ENCODE data around the gene MDM2.

DNA sequence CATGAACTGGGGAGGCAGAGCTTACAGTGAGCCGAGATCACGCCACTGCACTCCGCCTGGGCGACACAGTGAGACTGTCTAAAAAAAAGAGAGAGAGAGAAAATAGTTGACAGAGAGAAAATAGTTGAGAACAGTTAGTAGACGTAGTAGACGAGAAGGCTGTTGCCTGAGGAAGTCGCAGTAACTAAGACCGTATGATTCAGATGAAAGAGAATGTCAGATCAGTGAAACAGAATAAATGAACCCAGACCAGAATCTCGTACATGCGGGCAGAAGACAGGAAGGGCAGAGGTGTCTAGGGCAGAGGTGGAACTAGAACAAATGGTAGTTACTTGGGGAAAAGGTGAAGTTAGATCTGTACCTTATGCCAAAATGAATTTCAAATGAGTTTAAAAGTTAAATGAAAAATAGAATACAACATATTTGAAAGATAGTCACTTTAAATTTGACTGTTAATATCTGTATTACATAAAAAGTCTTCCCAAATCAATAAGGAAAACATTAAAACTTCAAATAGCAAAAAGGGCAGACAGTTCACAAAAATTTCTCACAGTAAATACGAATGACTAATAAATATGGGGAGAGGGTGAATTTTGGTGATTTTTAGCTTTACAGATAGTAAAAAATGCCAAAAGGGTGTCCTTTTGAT is 17.7 kb downstream of the MDM2 start:
- TF ChIP-seq, protein P1, sequence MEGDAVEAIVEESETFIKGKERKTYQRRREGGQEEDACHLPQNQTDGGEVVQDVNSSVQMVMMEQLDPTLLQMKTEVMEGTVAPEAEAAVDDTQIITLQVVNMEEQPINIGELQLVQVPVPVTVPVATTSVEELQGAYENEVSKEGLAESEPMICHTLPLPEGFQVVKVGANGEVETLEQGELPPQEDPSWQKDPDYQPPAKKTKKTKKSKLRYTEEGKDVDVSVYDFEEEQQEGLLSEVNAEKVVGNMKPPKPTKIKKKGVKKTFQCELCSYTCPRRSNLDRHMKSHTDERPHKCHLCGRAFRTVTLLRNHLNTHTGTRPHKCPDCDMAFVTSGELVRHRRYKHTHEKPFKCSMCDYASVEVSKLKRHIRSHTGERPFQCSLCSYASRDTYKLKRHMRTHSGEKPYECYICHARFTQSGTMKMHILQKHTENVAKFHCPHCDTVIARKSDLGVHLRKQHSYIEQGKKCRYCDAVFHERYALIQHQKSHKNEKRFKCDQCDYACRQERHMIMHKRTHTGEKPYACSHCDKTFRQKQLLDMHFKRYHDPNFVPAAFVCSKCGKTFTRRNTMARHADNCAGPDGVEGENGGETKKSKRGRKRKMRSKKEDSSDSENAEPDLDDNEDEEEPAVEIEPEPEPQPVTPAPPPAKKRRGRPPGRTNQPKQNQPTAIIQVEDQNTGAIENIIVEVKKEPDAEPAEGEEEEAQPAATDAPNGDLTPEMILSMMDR (conservative IDR thresholded peaks at IDR 0.05 in 1 of 2, IDR thresholded peaks at IDR 0.05 in 1 of 2; ENCODE audit: low read depth in 1 of 2, low read length in 2 of 2), result no peak
- no peak for TF ChIP-seq EZH2 (IDR thresholded peaks at IDR 0.05; ENCODE audit: low read length, missing control alignments)
